Left cardiac atrium (tissue), 4 donors: ENCODE measurements around the gene SP140L. TPM values are rescaled to one million over a fixed set of nuclear protein-coding genes. Genes with fewer than 3 reads are reported as not detected.
A peak's percentile ranks its signal among the peaks of the same experiment; 100 is the strongest.

Experiments
- ATAC-seq, 2 donors: fragments of 200-7000 bp; cut with Tn5 transposase; one replicate each; pipeline ENCODE4 v1.9.1; 2020; ENCODE audit warnings: mild to moderate bottlenecking in 2 of 2, moderate library complexity in 2 of 2
- DNase-seq: peaks from one replicate; pipeline ENCODE4 v3.0.0-alpha.2; 2020
- intact Hi-C, 2 donors: fragments of 100-400 bp; cut with DNase I; formaldehyde crosslinking; loops; one replicate each; pipeline versions ENCODE4 v1.14.1 to v1.15.1; 2022 to 2023
- total RNA-seq, 2 donors: library from RNA; stranded (reverse); fragmentation: NEBNext Ultra II Directional; extraction: Animal tissue kit (Norgen Biotek cat#: 25700); gene quantifications; one replicate each; pipeline ENCODE4 v1.2.1, GENCODE V29; 2021
- donor health status: DM: no; HTN: yes; CAD: no.
- donor health status: DM: no; HTN: yes; CAD: no; lungs with severe emphysema.
- donor health status: DM: yes; HTN: yes; CAD: no.
- donor health status: Dilated cardiomyopathy.

Gene SP140L
- total RNA-seq, 2 donors from 2014 or later, result 7.9 to 8.3 TPM

GRCh38 chr2:230439590-230439989 is 112.6 kb downstream of the SP140L start:
- DNase-seq, result no peak
- no peak for ATAC-seq
- intact Hi-C loops, result no loop called here

DNA sequence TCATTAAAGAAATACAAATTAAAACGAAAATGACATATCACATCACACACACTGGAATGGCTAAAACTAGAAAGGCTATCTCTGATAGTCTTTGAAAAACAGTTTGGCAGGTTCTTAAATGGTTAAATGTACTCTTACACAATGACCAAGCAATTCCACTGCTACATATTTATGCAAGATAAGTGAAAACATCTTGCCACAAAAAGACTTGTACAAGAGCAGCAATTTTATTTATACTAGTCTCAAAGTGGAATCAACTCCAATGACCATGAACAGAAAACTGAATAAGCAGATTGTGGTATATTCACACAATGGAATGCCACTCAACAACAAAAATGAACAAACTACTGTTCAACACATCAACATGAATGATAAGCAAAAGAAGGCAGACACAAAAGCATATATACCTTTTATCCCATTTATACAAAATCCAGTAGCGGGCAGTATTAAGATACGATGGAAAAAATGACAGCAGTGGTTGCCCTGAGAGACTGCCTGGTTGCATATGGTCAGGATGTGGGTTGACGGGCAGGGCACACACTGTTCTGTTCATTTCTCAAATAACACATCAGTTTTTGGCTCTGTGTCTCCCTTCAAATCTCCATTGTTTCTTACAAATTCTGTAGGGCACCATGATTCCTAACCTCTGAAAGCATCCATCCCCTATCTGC is 114.4 kb downstream of the SP140L start:
- intact Hi-C loops, result no loop called here
- peak; percentile 42 for DNase-seq
- ATAC-seq, result peak in 1 of 2 donors; percentile 64

- no peak for DNase-seq
- no peak for ATAC-seq
- intact Hi-C loops, result no loop called here
These were observed 116.5 kb downstream of the SP140L start for GRCh38 chr2:230443541-230443940.

- intact Hi-C loops, result no loop called here
- DNase-seq, result no peak
- ATAC-seq, result no peak
These were observed 117.8 kb downstream of the SP140L start for GRCh38 chr2:230444832-230445231.

GRCh38 chr2:230447036-230447435 is 120.0 kb downstream of the SP140L start:
- ATAC-seq, result no peak
- intact Hi-C loops, result no loop called here

DNA sequence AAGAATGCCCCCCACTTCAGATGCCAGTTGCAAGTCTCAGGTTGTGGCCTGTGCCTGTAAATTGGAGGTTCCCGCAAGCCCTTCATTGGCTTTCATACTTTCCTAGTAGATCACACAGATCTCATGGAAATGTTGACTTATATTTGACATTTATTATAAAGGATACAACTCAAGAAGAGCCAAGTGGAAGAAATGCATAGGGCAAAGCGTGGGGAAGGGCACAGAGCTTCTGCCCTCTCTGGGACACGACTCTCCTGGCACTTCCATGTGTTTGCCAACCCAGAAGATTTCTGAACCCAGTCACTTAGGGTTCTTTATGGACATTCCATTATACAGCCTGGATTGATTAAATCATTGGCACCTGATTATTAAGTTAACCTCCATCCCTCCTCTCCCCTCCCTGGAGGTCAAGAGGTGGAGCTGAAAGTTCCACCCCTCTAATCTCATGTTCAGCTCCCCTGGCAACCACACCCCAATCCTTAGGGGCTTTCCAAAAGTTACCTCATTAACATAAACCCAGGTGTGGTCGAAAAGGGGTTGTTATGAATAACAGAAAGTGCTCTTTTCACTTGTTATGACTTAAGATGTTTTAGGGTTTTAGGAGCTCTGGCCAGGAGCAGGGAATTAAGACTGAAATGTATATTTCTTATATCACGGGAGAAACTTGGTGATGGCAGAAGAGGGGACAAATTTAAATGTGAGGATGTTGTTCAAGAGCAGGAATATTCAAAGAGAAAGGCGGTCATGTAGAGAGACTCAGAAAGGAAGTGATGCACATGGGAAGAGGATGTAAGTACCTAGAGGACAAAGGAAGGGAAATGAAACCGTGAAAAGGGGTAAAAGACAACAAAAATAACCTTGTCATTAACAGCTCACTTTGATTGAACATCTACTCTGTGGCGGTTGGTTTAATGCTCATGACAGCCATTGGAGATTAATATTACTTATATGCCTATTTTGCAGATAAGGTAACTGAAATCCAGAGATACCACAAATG is 120.8 kb downstream of the SP140L start:
- ATAC-seq (no peak), DNase-seq (no peak)
- intact Hi-C loops, result no loop called here

More at GRCh38 chr2:230447036-230447435, 120.0 kb downstream of the SP140L start:
- DNase-seq, result no peak

DNA sequence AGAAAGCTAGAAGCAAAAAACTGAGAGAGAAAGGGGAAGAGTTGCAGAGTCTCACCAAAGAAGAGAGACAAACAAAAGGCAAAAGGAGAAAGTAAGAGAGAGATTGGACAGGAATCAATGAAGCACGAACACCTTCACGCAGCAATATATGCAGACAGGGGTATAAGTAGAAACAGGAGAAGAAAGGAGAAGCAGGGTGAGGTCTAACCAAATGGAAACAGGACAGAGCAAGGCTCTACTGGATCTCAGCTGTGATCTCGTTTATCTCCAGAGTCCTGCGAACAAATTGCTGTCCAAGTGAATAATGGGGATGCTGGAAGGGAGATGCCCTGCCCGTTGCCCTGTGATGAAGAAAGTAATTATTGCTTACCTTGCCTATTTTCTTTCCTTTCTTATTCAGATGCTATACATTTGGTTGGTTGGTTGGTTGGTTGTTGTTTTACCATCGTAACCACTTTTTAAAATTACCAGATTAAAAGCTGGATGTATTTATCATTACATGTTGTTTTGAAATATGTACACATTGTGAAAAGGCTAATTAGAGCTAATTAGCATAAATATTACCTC is 123.0 kb downstream of the SP140L start:
- DNase-seq (no peak), ATAC-seq (no peak)
- intact Hi-C loops, result no loop called here

- ATAC-seq (no peak), DNase-seq (no peak)
- intact Hi-C loops, result no loop called here
These were observed 126.0 kb downstream of the SP140L start for GRCh38 chr2:230453006-230453405.

Other genes starting within 250 kb of the SP140L start
- 10 to 100 TPM; 11.0 to 15.1 TPM for gene SP110, start 107.2 kb upstream of the SP140L start, total RNA-seq
- gene SP140, start 101.5 kb upstream of the SP140L start, total RNA-seq, result 1 to 10 TPM in 1 of 2 donors, under 1 TPM in 1; 0.99 to 1.1 TPM
- gene SP100, start 89.0 kb downstream of the SP140L start, total RNA-seq, result 10 to 100 TPM; 53.1 to 72.8 TPM